Testis (tissue), 2 donors: ENCODE results near the gene PLK5.

Experiments
- CTCF ChIP-seq, 3 experiments: fragments of 450-650 bp in 2 of 3; fragments of 200-600 bp in 1 of 3; sonication (generic) in 1 of 3; IDR thresholded peaks; one replicate each; pipeline ENCODE4 v1.5.1; 2016 to 2019; ENCODE audit warnings: antibody characterized with exemption in 3 of 3, mild to moderate bottlenecking in 2 of 3, moderate library complexity in 1 of 3
- POLR2A ChIP-seq: fragments of 450-650 bp; IDR thresholded peaks from one replicate; pipeline ENCODE4 v1.6.1; 2017; ENCODE audit warnings: antibody characterized with exemption, mild to moderate bottlenecking, moderate library complexity

- TF ChIP-seq POLR2A (no peak), CTCF (IDR thresholded peaks at IDR 0.05) (no peak)
Observed at GRCh38 chr19:1478934-1479707, 44.8 kb upstream of the PLK5 start, which contains the start of gene C19orf25.
